ENCODE data around the gene DST.
"Not testable (repeated sequence)": the region's sequence is repeated elsewhere in the genome, so short reads cannot be mapped to it uniquely, and the experiment has no call there.

DST gene

GRCh38 chr6:56497240-56497639, 145.4 kb downstream of the DST start:
- H3K79me1 ChIP-seq (ENCODE audit: low read length) = no peaks in the 10 kb centered on the region
- no peaks in the 10 kb centered on the region for H3K4me1 ChIP-seq (ENCODE audit: control insufficient read depth in 1 of 2, insufficient read depth in 2 of 2, low read length in 2 of 2)
- H3K79me2 ChIP-seq (ENCODE audit: control insufficient read depth, insufficient read depth, low read length, poor library complexity) = no peaks in the 10 kb centered on the region
- H3K27me3 ChIP-seq (ENCODE audit: insufficient read depth, low read length) = no peaks in the 10 kb centered on the region
- no peak overlapping the region for H3K18ac ChIP-seq (ENCODE audit: low read length)
- H2BK5ac ChIP-seq (ENCODE audit: low read depth, low read length, poor library complexity) = peak overlapping the region; percentile 49
- no CpG with 5 or more reads among the region's 7 CpGs for WGBS (ENCODE audit: extremely low coverage, insufficient coverage, insufficient read length)
- no peak overlapping the region for H3K14ac ChIP-seq (ENCODE audit: low read length)
- H2AK5ac ChIP-seq (ENCODE audit: low read length) = no peak overlapping the region
- no peak overlapping the region for H3K9ac ChIP-seq (ENCODE audit: low read length)
- H4K91ac ChIP-seq (ENCODE audit: low read depth, low read length) = no peak overlapping the region
- no peak overlapping the region for H3K27ac ChIP-seq (ENCODE audit: low read depth, low read length)
- no peak overlapping the region for H4K12ac ChIP-seq (ENCODE audit: low read depth, low read length)
- H2BK120ac ChIP-seq (ENCODE audit: insufficient read depth, low read length, poor library complexity) = no peak overlapping the region
- no peak overlapping the region for H3K4ac ChIP-seq (ENCODE audit: low read depth, low read length)
- no peak overlapping the region for H4K8ac ChIP-seq (ENCODE audit: low read depth, low read length)
- DNase-seq = no peak
- no peak overlapping the region for H3K4me3 ChIP-seq (ENCODE audit: low read depth, low read length)
- H2BK12ac ChIP-seq (ENCODE audit: low read length) = no peak overlapping the region
- H3K23ac ChIP-seq (ENCODE audit: low read length) = peak overlapping the region; percentile 13
- H2AFZ ChIP-seq (ENCODE audit: insufficient read depth, low read length, poor library complexity) = no peak overlapping the region
- peaks cover 3 to 7% of the 10 kb centered on the region in 2 experiments for H3K36me3 ChIP-seq (ENCODE audit: control insufficient read depth in 1 of 2, insufficient read depth in 2 of 2, low read length in 2 of 2)
- no peaks in the 10 kb centered on the region for H3K9me3 ChIP-seq (ENCODE audit: insufficient read depth, low read depth, low read length)
- H3K4me2 ChIP-seq (ENCODE audit: low read length) = no peak overlapping the region

- not testable (repeated sequence) for H3K4ac ChIP-seq (ENCODE audit: low read depth, low read length); H3K18ac ChIP-seq (ENCODE audit: low read length); H4K8ac ChIP-seq (ENCODE audit: low read depth, low read length); H3K79me1 ChIP-seq (ENCODE audit: low read length); H3K14ac ChIP-seq (ENCODE audit: low read length); H3K9ac ChIP-seq (ENCODE audit: low read length); H4K12ac ChIP-seq (ENCODE audit: low read depth, low read length); H3K27me3 ChIP-seq (ENCODE audit: insufficient read depth, low read length); H2AFZ ChIP-seq (ENCODE audit: insufficient read depth, low read length, poor library complexity); H3K79me2 ChIP-seq (ENCODE audit: control insufficient read depth, insufficient read depth, low read length, poor library complexity); H3K36me3 ChIP-seq (ENCODE audit: control insufficient read depth in 1 of 2, insufficient read depth in 2 of 2, low read length in 2 of 2); H3K4me3 ChIP-seq (ENCODE audit: low read depth, low read length); H3K9me3 ChIP-seq (ENCODE audit: insufficient read depth, low read depth, low read length); H3K4me2 ChIP-seq (ENCODE audit: low read length); H2BK12ac ChIP-seq (ENCODE audit: low read length); DNase-seq; H3K4me1 ChIP-seq (ENCODE audit: control insufficient read depth in 1 of 2, insufficient read depth in 2 of 2, low read length in 2 of 2); H3K23ac ChIP-seq (ENCODE audit: low read length); H2AK5ac ChIP-seq (ENCODE audit: low read length); H4K91ac ChIP-seq (ENCODE audit: low read depth, low read length); H3K27ac ChIP-seq (ENCODE audit: low read depth, low read length); H2BK120ac ChIP-seq (ENCODE audit: insufficient read depth, low read length, poor library complexity); H2BK5ac ChIP-seq (ENCODE audit: low read depth, low read length, poor library complexity)
- no CpG with 5 or more reads among the region's 1 CpG for WGBS (ENCODE audit: extremely low coverage, insufficient coverage, insufficient read length)
Measured at GRCh38 chr6:56496650-56497049, 146.0 kb downstream of the DST start.

- no peak for DNase-seq
- H2BK5ac ChIP-seq (ENCODE audit: low read depth, low read length, poor library complexity) = no peak overlapping the region
- no peak overlapping the region for H2BK12ac ChIP-seq (ENCODE audit: low read length)
- H4K8ac ChIP-seq (ENCODE audit: low read depth, low read length) = no peak overlapping the region
- WGBS (ENCODE audit: extremely low coverage, insufficient coverage, insufficient read length) = no CpG with 5 or more reads among the region's 3 CpGs
- no peaks in the 10 kb centered on the region for H3K79me1 ChIP-seq (ENCODE audit: low read length)
- H4K12ac ChIP-seq (ENCODE audit: low read depth, low read length) = no peak overlapping the region
- no peak overlapping the region for H3K4me2 ChIP-seq (ENCODE audit: low read length)
- no peak overlapping the region for H3K23ac ChIP-seq (ENCODE audit: low read length)
- H3K9me3 ChIP-seq (ENCODE audit: insufficient read depth, low read depth, low read length) = no peaks in the 10 kb centered on the region
- no peaks in the 10 kb centered on the region for H3K27me3 ChIP-seq (ENCODE audit: insufficient read depth, low read length)
- H3K36me3 ChIP-seq (ENCODE audit: control insufficient read depth in 1 of 2, insufficient read depth in 2 of 2, low read length in 2 of 2) = peaks cover 3 to 5% of the 10 kb centered on the region in 2 experiments
- H2AK5ac ChIP-seq (ENCODE audit: low read length) = no peak overlapping the region
- no peak overlapping the region for H2BK120ac ChIP-seq (ENCODE audit: insufficient read depth, low read length, poor library complexity)
- H4K91ac ChIP-seq (ENCODE audit: low read depth, low read length) = no peak overlapping the region
- H3K4me3 ChIP-seq (ENCODE audit: low read depth, low read length) = no peak overlapping the region
- no peak overlapping the region for H3K18ac ChIP-seq (ENCODE audit: low read length)
- H3K14ac ChIP-seq (ENCODE audit: low read length) = no peak overlapping the region
- H3K4me1 ChIP-seq (ENCODE audit: control insufficient read depth in 1 of 2, insufficient read depth in 2 of 2, low read length in 2 of 2) = peaks cover 0 to 2% of the 10 kb centered on the region in 2 experiments
- H2AFZ ChIP-seq (ENCODE audit: insufficient read depth, low read length, poor library complexity) = no peak overlapping the region
- H3K4ac ChIP-seq (ENCODE audit: low read depth, low read length) = no peak overlapping the region
- no peak overlapping the region for H3K9ac ChIP-seq (ENCODE audit: low read length)
- H3K79me2 ChIP-seq (ENCODE audit: control insufficient read depth, insufficient read depth, low read length, poor library complexity) = no peaks in the 10 kb centered on the region
- no peak overlapping the region for H3K27ac ChIP-seq (ENCODE audit: low read depth, low read length)
Measured at GRCh38 chr6:56495654-56496053, 147.0 kb downstream of the DST start.

- H3K23ac ChIP-seq (ENCODE audit: low read length) = no peak overlapping the region
- peaks cover 2 to 5% of the 10 kb centered on the region in 2 experiments for H3K36me3 ChIP-seq (ENCODE audit: control insufficient read depth in 1 of 2, insufficient read depth in 2 of 2, low read length in 2 of 2)
- H3K14ac ChIP-seq (ENCODE audit: low read length) = no peak overlapping the region
- peak overlapping the region; percentile 43 for H4K12ac ChIP-seq (ENCODE audit: low read depth, low read length)
- no peak overlapping the region for H2AK5ac ChIP-seq (ENCODE audit: low read length)
- peaks cover 0 to 2% of the 10 kb centered on the region in 2 experiments for H3K4me1 ChIP-seq (ENCODE audit: control insufficient read depth in 1 of 2, insufficient read depth in 2 of 2, low read length in 2 of 2)
- H3K79me1 ChIP-seq (ENCODE audit: low read length) = no peaks in the 10 kb centered on the region
- H3K4me2 ChIP-seq (ENCODE audit: low read length) = no peak overlapping the region
- H2AFZ ChIP-seq (ENCODE audit: insufficient read depth, low read length, poor library complexity) = no peak overlapping the region
- H3K4me3 ChIP-seq (ENCODE audit: low read depth, low read length) = no peak overlapping the region
- H2BK120ac ChIP-seq (ENCODE audit: insufficient read depth, low read length, poor library complexity) = no peak overlapping the region
- no peaks in the 10 kb centered on the region for H3K27me3 ChIP-seq (ENCODE audit: insufficient read depth, low read length)
- H4K8ac ChIP-seq (ENCODE audit: low read depth, low read length) = no peak overlapping the region
- DNase-seq = no peak
- H2BK12ac ChIP-seq (ENCODE audit: low read length) = no peak overlapping the region
- WGBS (ENCODE audit: extremely low coverage, insufficient coverage, insufficient read length) = no CpG with 5 or more reads among the region's 4 CpGs
- H3K9ac ChIP-seq (ENCODE audit: low read length) = no peak overlapping the region
- H3K79me2 ChIP-seq (ENCODE audit: control insufficient read depth, insufficient read depth, low read length, poor library complexity) = no peaks in the 10 kb centered on the region
- H3K9me3 ChIP-seq (ENCODE audit: insufficient read depth, low read depth, low read length) = no peaks in the 10 kb centered on the region
- no peak overlapping the region for H3K27ac ChIP-seq (ENCODE audit: low read depth, low read length)
- H4K91ac ChIP-seq (ENCODE audit: low read depth, low read length) = no peak overlapping the region
- H3K4ac ChIP-seq (ENCODE audit: low read depth, low read length) = no peak overlapping the region
- H2BK5ac ChIP-seq (ENCODE audit: low read depth, low read length, poor library complexity) = no peak overlapping the region
- no peak overlapping the region for H3K18ac ChIP-seq (ENCODE audit: low read length)
Measured at GRCh38 chr6:56491606-56492328, 150.9 kb downstream of the DST start.
